K562 treated with DMSO at 1 percent for 24 hours (cell line): Measurements from ENCODE around the gene MATR3. TPM values are rescaled to one million over a fixed set of nuclear protein-coding genes. Genes with fewer than 3 reads are reported as not detected.

ENCODE experiments used
- total RNA-seq: library from RNA; unstranded; fragments of 300-600 nt; gene quantifications from 2 replicates; pipeline ENCODE4 v1.2.3, GENCODE V29; 2022; ENCODE audit warnings: low read depth; ENCODE audit not compliant: insufficient read depth

The MATR3 gene
- 90.5 and 99.3 TPM in 2 replicates for total RNA-seq

DNA sequence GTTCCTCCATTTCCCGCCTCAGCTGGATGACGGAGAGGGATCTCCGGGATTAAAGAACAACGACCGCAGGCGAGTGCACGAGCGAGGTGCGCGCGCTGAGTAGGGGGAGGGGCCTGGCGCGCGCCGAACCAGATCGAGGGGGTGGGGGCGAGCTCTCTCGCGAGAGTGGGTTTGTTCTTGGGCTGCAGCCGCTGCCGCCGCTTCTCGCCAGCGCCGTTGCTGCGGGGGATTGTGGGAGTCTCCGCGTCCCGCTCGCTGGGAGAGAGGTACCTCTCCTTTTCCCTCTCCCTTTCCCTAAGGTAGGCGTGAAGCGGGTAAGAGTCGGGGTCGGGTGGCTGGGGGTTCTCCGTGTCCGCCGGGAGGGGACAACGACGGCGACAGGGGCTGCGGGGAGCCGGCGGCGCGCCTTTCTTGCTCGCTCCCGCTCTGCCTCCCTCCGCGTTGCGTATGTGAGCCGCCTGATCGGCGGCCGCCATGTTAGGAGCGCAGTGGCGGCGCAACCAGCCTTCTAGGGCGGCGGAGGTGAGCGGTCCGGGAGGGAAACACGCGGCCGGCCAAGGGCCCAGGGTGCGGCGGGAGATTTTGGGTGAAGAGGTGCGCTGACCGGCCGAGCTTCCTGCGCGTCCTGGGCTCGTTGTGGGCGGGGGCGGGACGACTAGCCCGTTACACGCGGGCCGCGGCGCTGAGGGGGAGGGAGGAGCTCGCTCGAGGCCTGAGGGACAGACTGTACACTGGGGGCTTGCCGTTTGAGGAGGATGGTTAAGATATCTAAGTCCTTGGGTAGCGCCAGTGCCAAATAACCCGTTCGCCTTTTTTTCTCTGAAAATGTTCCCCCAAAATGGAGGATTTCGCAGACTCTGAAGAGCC lies at the start of gene MATR3:
Gene MATR3 (plus strand): TSS at position 234 of the 867 bp plus-strand sequence. CDS start 13,676 bp downstream, outside the sequence.

DNA sequence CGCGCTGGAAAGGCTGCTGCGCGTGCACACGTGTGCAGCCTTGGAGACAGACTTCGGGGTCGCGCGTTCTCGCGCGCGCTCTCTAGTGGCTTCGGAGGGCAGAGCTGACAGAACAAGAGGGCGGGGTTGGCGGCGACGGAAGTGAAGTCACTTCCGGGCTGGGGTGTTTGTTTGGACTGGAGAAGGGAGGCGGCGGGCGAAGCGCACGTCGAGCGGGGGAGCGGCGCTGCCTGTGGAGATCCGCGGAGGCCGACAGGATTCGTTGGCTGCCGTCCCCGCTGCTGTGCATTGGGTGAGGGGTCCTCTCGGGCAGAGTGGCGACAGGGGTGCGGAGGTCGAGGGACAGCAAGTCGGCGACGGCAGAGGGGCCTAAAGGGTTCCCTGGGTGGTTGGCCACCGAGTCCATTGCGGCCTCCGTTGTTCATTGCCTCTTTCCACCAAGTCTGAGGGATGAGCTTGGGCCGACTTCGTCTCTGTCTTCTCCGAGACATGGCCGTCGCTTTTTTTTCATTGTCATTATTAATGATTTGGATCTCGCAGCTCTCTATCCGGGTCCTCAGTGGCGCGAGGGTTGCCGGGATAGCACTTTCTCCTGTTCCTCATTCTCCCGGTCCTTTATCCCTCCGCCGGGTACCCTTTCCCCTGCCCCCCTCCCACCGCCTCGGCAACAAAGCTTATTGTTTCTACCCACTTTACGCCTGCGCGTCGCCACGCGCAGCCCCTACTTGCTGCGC lies 48.3 kb downstream of the MATR3 start, which contains the start of gene PAIP2:
Gene PAIP2 (plus strand): TSS at position 166 of the 734 bp plus-strand sequence. CDS start 21,931 bp downstream, outside the sequence.

Other genes starting within 250 kb of the MATR3 start
- 48.5 and 52.6 TPM in 2 replicates for gene SIL1, start 95.4 kb upstream of the MATR3 start, total RNA-seq
- 92.0 and 105 TPM in 2 replicates for gene PAIP2, start 48.1 kb downstream of the MATR3 start, total RNA-seq
- 0.29 and 0.45 TPM in 2 replicates for gene SLC23A1, start 89.6 kb downstream of the MATR3 start, total RNA-seq
- gene MZB1, start 96.2 kb downstream of the MATR3 start, total RNA-seq, result 0.35 TPM in 1 of 2 replicates, not detected in the other
- 3.4 and 3.5 TPM in 2 replicates for gene PROB1, start 101.4 kb downstream of the MATR3 start, total RNA-seq
- gene SPATA24, start 110.3 kb downstream of the MATR3 start, total RNA-seq, result 5.0 and 7.1 TPM in 2 replicates
- 3.1 and 4.6 TPM in 2 replicates for gene DNAJC18, start 145.8 kb downstream of the MATR3 start, total RNA-seq
- gene ECSCR, start 169.0 kb downstream of the MATR3 start, total RNA-seq, result not detected in 2 replicates
- gene SMIM33, start 177.3 kb downstream of the MATR3 start, total RNA-seq, result not detected in 2 replicates
- gene STING1, start 189.0 kb downstream of the MATR3 start, total RNA-seq, result 118 and 123 TPM in 2 replicates